PC-3 (cell line): ENCODE results near the gene ABRACL. TPM values are rescaled to one million over a fixed set of nuclear protein-coding genes. Genes with fewer than 3 reads are reported as not detected.

ENCODE experiments used
- ATAC-seq: fragments of 200-7000 bp; cut with Tn5 transposase; 2 replicates; pipeline ENCODE4 v1.9.1; 2020; ENCODE audit warnings: mild to moderate bottlenecking, moderate library complexity
- BruUV-seq: library from RNA; stranded (reverse); fragments of 400-500 nt; replicated peaks from 2 replicates; lab custom pipeline; 2021; lab: Mats Ljungman, UMichigan
- CTCF ChIA-PET: fragments of 300-600 bp; sonication (Branson Sonifier 250); formaldehyde crosslinking; loops from one replicate; lab custom pipeline; 2022; ENCODE audit warnings: antibody characterized with exemption; lab: Charles Lee
- POLR2A ChIA-PET: fragments of 300-600 bp; sonication (Branson Sonifier 250); formaldehyde crosslinking; loops from one replicate; lab custom pipeline; 2022; ENCODE audit warnings: antibody characterized with exemption; ENCODE audit not compliant: unreplicated experiment; lab: Charles Lee
- DNase-seq: peaks from one replicate; pipeline ENCODE4 v3.0.0-alpha.2; 2015
- H2AFZ ChIP-seq: fragments of 300-600 bp; sonication (generic); 2 replicates; pipeline ENCODE4 v1.6.0; 2016; ENCODE audit warnings: antibody characterized with exemption, low read length
- H3F3A ChIP-seq: fragments of 300-600 bp; sonication (generic); one replicate; pipeline ENCODE4 v1.6.0; 2017; ENCODE audit warnings: antibody characterized with exemption, low read length, control low read depth, mild to moderate bottlenecking; ENCODE audit not compliant: unreplicated experiment
- H3K27ac ChIP-seq: fragments of 300-600 bp; sonication (generic); 2 replicates; pipeline ENCODE4 v1.5.1; 2016; ENCODE audit warnings: mild to moderate bottlenecking, low read length
- H3K27me3 ChIP-seq: fragments of 300-600 bp; sonication (generic); 2 replicates; pipeline ENCODE4 v1.6.1; 2016; ENCODE audit warnings: low read length, mixed read lengths
- H3K36me3 ChIP-seq: fragments of 300-600 bp; sonication (generic); 2 replicates; pipeline ENCODE4 v1.6.1; 2016; ENCODE audit warnings: low read depth, mixed run types, low read length, mixed read lengths
- H3K4me1 ChIP-seq: fragments of 300-600 bp; sonication (generic); 2 replicates; pipeline ENCODE4 v1.5.1; 2016; ENCODE audit warnings: low read length; ENCODE audit not compliant: insufficient read depth
- H3K4me2 ChIP-seq: fragments of 300-600 bp; sonication (generic); 2 replicates; pipeline ENCODE4 v1.6.0; 2016; ENCODE audit warnings: low read length
- H3K4me3 ChIP-seq: fragments of 300-600 bp; sonication (generic); 2 replicates; pipeline ENCODE4 v1.5.1; 2016; ENCODE audit warnings: mild to moderate bottlenecking, low read length, mixed read lengths
- H3K79me2 ChIP-seq: fragments of 300-600 bp; sonication (generic); 2 replicates; pipeline ENCODE4 v1.6.1; 2017; ENCODE audit warnings: low read length, mixed read lengths
- H3K9ac ChIP-seq: fragments of 300-600 bp; sonication (generic); 2 replicates; pipeline ENCODE4 v1.6.0; 2016; ENCODE audit warnings: mild to moderate bottlenecking, low read length
- H3K9me2 ChIP-seq: fragments of 300-600 bp; sonication (generic); replicated peaks from 2 replicates; pipeline ENCODE4 v1.6.1; 2016; ENCODE audit warnings: mixed run types, low read length, mixed read lengths
- H3K9me3 ChIP-seq: fragments of 300-600 bp; sonication (generic); 2 replicates; pipeline ENCODE4 v1.6.1; 2016; ENCODE audit warnings: low read length, mixed read lengths
- H4K20me1 ChIP-seq: fragments of 300-600 bp; sonication (generic); 2 replicates; pipeline ENCODE4 v1.6.1; 2016; ENCODE audit warnings: low read length, mixed read lengths
- EZH2 ChIP-seq: fragments of 300-600 bp; sonication (generic); IDR thresholded peaks from one replicate; pipeline ENCODE4 v1.6.1; 2017; ENCODE audit warnings: antibody characterized with exemption, mild to moderate bottlenecking, low read length; ENCODE audit not compliant: unreplicated experiment
- EZH2phosphoT487 ChIP-seq: fragments of 300-600 bp; sonication (generic); IDR thresholded peaks from 2 replicates; pipeline ENCODE4 v1.6.1; 2018; ENCODE audit warnings: mild to moderate bottlenecking, antibody characterized with exemption, low read length, borderline replicate concordance
- intact Hi-C: fragments of 100-400 bp; cut with micrococcal nuclease; formaldehyde crosslinking; loops from 2 replicates; pipeline ENCODE4 v1.9.0; 2023
- total RNA-seq: library from RNA; depleted of rRNA; stranded (reverse); fragments of >200 nt; gene quantifications from 2 replicates; pipeline ENCODE4 v1.2.3, GENCODE V29; 2014
- TF ChIP-seq, protein P1 (sequence below): fragments of 300-600 bp; sonication (generic); conservative IDR thresholded peaks from 2 replicates; pipeline ENCODE4 v1.5.1; 2017; ENCODE audit warnings: antibody characterized with exemption, low read depth, mild to moderate bottlenecking, low read length

The ABRACL gene
- total RNA-seq, 1 experiment from 2014 or later, result 35.8 TPM

DNA sequence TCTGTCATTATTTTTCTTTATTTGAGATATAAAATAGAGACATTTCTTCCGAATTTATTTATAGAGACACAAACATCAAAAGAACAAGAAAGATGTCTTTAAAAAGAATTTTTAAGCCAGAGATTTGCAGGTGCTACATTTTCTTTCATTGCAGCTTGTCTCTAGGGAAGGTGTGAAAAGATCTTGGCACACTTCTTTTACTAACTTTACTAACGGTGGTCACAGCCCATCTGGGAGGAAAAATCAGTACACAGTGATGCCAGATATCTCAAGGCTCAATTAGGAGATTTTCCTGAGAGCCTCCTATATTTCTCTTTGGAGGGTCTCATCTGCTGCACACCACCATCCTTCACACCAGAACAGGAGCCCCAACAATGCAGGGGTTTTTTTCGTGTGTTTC is 29.5 kb downstream of the ABRACL start:
- no TSS peak for BruUV-seq
- intact Hi-C loops, result no loop called here
- no peak overlapping the region for H3K4me3 ChIP-seq
- DNase-seq (no peak), ATAC-seq (no peak)
- H3K9me2 ChIP-seq, result no peaks in the 10 kb centered on the region
- no peaks in the 10 kb centered on the region for H3K27me3 ChIP-seq
- H3K9me3 ChIP-seq, result no peaks in the 10 kb centered on the region
- no peak overlapping the region for H3K4me2 ChIP-seq
- CTCF ChIA-PET, result no interaction called here
- no peaks in the 10 kb centered on the region for H4K20me1 ChIP-seq
- no peaks in the 10 kb centered on the region for H3K79me2 ChIP-seq
- no peak overlapping the region for H3K27ac ChIP-seq
- POLR2A ChIA-PET, result no interaction called here
- H2AFZ ChIP-seq, result no peak overlapping the region
- no peaks in the 10 kb centered on the region for H3K36me3 ChIP-seq
- H3F3A ChIP-seq, result no peaks in the 10 kb centered on the region
- H3K9ac ChIP-seq, result no peak overlapping the region
- no peaks in the 10 kb centered on the region for H3K4me1 ChIP-seq
- TF ChIP-seq EZH2 (no peak), EZH2phosphoT487 (no peak)
- TF ChIP-seq, protein P1, sequence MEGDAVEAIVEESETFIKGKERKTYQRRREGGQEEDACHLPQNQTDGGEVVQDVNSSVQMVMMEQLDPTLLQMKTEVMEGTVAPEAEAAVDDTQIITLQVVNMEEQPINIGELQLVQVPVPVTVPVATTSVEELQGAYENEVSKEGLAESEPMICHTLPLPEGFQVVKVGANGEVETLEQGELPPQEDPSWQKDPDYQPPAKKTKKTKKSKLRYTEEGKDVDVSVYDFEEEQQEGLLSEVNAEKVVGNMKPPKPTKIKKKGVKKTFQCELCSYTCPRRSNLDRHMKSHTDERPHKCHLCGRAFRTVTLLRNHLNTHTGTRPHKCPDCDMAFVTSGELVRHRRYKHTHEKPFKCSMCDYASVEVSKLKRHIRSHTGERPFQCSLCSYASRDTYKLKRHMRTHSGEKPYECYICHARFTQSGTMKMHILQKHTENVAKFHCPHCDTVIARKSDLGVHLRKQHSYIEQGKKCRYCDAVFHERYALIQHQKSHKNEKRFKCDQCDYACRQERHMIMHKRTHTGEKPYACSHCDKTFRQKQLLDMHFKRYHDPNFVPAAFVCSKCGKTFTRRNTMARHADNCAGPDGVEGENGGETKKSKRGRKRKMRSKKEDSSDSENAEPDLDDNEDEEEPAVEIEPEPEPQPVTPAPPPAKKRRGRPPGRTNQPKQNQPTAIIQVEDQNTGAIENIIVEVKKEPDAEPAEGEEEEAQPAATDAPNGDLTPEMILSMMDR, result no peak

DNA sequence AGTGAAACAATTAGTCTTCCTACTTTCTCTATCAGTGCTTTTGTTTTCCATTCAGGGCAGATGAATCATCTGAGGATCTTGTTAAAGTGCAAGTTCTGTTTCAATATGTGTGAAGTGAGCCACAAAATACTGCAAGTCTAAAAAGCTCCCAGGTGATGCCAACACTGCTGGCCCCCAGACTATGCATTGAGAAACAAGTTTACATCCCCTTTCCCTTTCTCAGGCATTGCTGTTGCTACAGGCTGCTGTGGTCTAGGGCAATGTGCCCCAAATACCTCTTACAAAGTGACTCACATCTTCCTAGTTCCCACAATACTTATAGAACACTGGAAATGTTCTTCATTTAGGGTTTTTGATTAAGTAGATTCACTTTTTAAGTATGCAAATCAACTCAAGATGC is 31.8 kb downstream of the ABRACL start:
- no peak overlapping the region for H3K9ac ChIP-seq
- no peaks in the 10 kb centered on the region for H3K36me3 ChIP-seq
- H3K9me2 ChIP-seq, result no peaks in the 10 kb centered on the region
- H2AFZ ChIP-seq, result no peak overlapping the region
- H4K20me1 ChIP-seq, result no peaks in the 10 kb centered on the region
- CTCF ChIA-PET, result no interaction called here
- H3K9me3 ChIP-seq, result no peaks in the 10 kb centered on the region
- H3K4me1 ChIP-seq, result no peaks in the 10 kb centered on the region
- TF ChIP-seq EZH2phosphoT487, result no peak
- TF ChIP-seq, protein P1, result no peak
- no peak for TF ChIP-seq EZH2
- ATAC-seq (no peak), DNase-seq (no peak)
- POLR2A ChIA-PET, result no interaction called here
- no peak overlapping the region for H3K4me3 ChIP-seq
- H3K27me3 ChIP-seq, result no peaks in the 10 kb centered on the region
- no peaks in the 10 kb centered on the region for H3K79me2 ChIP-seq
- H3K4me2 ChIP-seq, result no peak overlapping the region
- intact Hi-C loops, result no loop called here
- H3F3A ChIP-seq, result no peaks in the 10 kb centered on the region
- BruUV-seq, result no TSS peak
- H3K27ac ChIP-seq, result no peak overlapping the region

DNA sequence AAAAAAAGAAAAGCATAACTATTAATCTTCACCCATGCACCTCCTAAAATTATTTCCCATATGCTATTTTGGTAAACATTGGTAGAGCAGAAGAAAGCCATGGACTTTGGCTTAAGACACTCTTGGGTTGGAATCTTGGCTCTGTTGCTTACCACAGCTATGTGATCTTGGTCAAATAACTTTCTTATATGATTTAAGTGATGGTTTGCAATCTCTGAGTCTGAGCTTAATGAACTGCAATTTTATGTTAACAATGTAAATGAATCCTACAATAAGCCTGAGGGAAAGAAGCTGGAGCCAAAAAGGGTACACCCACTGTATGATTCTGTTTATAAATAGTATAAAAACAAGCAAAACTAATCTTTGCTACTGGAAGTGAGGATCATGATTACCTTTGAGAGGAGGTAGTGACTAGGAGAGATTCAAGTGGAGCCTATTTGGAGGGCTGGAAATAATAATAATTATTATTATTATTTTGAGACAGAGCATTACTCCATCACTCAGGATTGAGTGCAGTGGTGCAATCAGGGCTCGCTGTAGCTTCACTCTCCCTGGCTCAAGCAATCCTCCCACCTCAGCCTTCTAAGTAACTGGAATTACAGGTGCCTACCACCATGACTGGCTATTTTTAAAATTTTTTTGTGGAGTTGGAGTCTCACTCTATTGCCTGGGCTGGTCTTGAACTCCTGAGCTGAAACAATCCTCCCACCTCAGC is 34.5 kb downstream of the ABRACL start:
- no TSS peak for BruUV-seq
- no peaks in the 10 kb centered on the region for H3F3A ChIP-seq
- no peak overlapping the region for H2AFZ ChIP-seq
- H3K4me1 ChIP-seq, result no peaks in the 10 kb centered on the region
- no peak overlapping the region for H3K27ac ChIP-seq
- H3K27me3 ChIP-seq, result no peaks in the 10 kb centered on the region
- H3K36me3 ChIP-seq, result no peaks in the 10 kb centered on the region
- H4K20me1 ChIP-seq, result no peaks in the 10 kb centered on the region
- H3K9me2 ChIP-seq, result no peaks in the 10 kb centered on the region
- ATAC-seq (no peak), DNase-seq (no peak)
- no peaks in the 10 kb centered on the region for H3K9me3 ChIP-seq
- TF ChIP-seq EZH2 (no peak), EZH2phosphoT487 (no peak)
- TF ChIP-seq, protein P1, result no peak
- H3K9ac ChIP-seq, result no peak overlapping the region
- ChIA-PET POLR2A (no interaction called here), CTCF (no interaction called here)
- no peak overlapping the region for H3K4me3 ChIP-seq
- H3K4me2 ChIP-seq, result no peak overlapping the region
- no peaks in the 10 kb centered on the region for H3K79me2 ChIP-seq
- intact Hi-C loops, result no loop called here
